Activated CD8-positive, alpha-beta memory T cell treated with anti-CD3 and anti-CD28 coated beads, Interleukin-2, amount 50 U/mL, for 48 hours (primary cell): ENCODE measurements around the gene LCNL1.

Experiments
- DNase-seq: peaks from one replicate; pipeline ENCODE4 v3.0.0-alpha.2; 2020

LCNL1 gene

GRCh38 chr9:137013571-137013940 lies 30.8 kb downstream of the LCNL1 start:
- DNase-seq = no peak

GRCh38 chr9:137014166-137014565 lies 31.4 kb downstream of the LCNL1 start:
- DNase-seq = no peak

DNA sequence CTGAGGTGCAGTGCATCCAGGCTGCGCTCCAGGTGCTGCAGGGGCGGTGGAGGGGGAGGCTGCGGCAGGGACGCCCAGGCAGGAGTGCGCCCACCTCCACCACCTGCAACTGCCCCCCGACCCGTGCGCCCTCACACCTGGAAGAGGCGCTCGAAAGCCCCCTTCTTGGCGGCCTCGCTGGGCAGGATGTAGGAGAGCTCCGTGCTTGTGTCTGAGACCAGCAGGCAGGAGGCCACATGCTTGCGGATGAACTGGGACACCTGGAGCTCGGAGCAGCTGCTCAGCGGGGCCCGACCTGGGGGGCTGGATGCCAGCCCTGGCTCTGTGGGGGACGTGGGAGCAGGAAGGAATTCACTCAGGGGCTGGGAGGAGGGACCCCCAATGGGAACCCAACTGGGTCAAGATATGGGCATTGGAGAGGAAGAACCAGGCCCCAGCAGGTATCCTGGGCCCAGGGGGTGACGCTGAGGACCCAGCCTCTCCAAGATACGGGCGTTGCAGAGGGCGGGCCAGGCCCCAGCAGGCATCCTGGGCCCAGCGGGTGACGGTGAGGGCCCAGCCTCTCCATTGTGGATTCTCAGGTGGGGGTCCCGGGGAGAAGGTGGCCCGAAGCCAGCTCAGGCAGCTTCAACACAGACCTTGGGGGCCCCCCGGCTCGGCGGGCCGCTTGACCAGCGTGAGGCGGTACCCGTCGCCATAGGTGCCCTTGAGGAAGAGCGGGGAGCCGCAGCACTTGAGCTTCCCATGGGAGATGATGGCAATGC lies 32.2 kb downstream of the LCNL1 start:
- no peak for DNase-seq

GRCh38 chr9:137015540-137015930 lies 32.7 kb downstream of the LCNL1 start:
- no peak for DNase-seq

- DNase-seq = no peak
These were observed 33.2 kb downstream of the LCNL1 start for GRCh38 chr9:137015976-137016375.

GRCh38 chr9:137016436-137016835 lies 33.6 kb downstream of the LCNL1 start:
- no peak for DNase-seq

DNA sequence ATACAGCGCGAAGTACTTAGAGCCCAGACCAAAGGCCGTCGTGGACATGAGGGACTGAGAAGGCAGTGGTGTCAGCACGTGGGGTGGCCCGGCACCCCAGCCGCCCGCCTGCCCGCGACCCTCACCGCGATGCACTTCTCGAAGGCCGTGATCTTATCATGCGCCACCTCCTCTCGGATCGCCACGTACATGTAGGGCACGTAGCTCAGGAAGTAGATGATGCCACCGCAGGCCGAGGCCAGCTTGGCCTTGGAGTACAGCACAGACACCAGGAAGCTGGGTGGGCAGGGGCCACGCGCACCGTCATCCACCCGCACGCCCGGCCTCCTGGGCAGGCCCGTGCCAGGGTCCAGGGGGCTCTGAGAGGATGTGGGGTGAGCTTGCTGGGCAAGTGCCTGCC lies 34.3 kb downstream of the LCNL1 start:
- DNase-seq = no peak

DNA sequence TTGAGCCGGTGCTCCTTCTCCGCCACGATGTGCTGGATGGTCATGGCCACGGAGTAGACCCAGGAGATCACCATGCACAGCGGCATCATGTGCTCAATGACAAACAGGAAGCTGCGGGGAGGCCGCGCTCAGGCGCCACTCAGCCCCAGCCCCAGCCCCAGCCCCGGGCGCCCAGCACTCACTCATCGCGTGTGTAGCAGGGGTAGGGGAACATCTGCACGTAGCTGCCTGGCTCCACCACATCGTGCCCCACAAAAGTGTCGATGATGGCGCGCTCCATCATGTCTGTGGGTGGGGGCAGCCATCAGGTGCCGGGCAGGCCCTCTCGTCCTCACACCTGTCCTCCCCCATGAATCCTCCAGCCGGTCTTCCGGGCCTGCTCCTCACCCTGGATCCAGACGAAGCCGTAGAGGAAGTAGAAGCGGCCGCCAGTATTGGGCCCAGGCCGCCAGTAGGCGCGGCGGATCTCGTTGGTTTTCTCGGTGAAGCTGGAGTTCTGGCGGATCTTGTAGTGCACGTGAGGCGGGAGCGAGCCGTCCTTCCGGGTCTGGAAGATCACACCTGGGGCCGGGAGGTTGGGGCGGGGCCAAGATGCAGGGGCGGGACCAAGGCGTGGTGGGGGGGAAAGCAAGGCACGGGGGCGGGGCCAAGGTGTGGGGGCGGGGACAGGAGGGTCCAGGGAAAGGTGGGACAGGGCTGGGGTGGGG lies 35.2 kb downstream of the LCNL1 start:
- no peak for DNase-seq

- no peak for DNase-seq
These were observed 36.2 kb downstream of the LCNL1 start for GRCh38 chr9:137018761-137019559.

DNA sequence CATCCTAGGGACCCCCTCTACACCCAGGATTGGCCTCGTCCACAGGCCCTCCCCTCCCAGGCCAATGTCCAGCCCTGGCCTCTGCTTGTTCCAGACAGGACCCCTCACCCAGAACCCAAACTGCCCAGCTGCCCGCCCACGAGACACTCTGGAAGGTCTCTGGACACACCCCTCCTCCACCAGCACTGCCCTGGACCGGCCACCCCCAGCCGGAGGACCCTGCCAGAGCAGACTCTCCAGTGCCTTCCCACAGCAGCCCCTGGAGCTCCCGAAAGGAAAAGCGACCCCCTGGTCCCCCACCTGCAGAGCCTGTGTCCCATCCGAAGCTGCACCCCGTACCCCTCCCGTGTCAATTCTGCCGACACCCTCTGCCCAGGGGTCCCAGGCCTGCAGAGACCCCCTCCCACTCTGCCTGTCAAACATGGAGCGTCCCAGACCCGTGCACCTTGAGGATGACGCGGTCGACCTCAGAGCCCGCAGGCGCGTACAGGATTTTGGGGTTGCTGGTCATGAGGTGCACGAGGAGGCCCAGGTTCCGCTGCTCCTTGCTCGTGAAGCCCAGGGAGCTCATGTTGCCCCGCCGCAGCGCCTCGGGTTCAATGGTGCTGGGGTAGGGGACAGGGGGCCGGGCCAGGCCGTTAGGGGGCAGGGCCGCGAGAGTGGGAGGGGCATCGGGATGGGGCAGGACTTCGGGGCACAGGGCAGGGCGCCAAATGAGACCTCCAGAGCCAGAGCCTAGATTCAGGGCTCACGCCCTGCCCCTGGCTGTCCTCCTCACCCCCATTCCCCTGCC lies 37.3 kb downstream of the LCNL1 start:
- no peak for DNase-seq

- no peak for DNase-seq
These were observed 38.2 kb downstream of the LCNL1 start for GRCh38 chr9:137020771-137021567.

DNA sequence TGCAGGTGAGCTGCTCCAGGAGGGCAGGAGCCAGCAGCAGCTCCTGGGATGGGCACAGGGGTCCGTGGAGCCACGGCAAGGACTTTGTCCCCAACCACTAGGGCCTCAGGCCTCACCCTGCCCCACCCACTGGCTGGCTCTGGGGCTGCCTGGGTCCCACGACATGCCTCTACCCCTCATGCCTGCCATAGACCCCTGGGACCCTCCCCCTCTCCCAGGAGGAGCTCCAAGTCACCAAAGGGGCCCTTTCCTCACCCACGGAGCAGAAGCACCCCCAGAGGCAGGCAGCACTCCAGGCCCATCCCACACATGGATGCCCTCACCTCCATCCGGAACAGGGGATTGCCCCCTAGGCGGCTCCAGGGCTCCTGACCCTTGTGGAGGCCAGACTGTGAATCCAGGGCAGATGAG lies 38.8 kb downstream of the LCNL1 start:
- no peak for DNase-seq

- DNase-seq = peak; percentile 89
These were observed 39.3 kb downstream of the LCNL1 start for GRCh38 chr9:137021979-137022661.

DNA sequence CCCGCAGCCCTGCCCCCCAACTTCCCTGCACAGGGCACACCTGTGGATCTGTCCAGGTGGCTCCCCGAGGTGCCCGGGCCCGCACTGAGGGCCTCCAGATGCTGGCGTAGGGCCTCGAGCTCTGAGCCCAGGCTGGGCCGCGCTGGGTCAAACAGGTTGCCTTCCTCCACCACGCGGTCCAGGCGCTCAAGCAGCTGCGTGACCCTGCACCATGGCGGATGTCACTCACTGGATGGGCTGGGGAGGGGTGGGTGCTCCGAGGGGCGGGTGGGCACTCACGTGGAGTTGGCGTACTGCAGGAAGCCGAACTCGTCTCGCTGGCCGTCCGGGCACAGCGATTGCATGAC lies 39.8 kb downstream of the LCNL1 start:
- no peak for DNase-seq

DNA sequence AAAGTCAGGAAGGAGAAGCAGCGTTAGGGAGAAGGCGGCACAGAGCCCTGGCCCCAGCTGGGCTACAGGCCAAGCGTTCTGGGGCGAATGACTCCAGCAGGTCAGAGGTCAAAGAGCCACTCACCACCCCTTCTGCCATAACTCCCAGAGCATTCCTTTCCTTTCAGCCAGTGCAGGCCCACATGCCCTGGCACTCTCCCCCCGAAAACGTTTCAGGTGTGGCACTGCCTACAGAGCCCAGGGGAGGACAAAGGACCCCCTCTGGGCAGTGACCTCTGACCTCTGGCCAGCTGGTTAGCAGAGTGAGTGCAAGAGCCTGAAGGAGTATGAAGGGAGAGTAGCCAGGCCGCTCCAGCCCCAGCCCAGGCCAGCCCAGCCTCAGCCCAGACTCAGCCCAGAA lies 40.4 kb downstream of the LCNL1 start:
- no peak for DNase-seq

GRCh38 chr9:137023583-137023991 lies 40.8 kb downstream of the LCNL1 start:
- no peak for DNase-seq

- DNase-seq = no peak
These were observed 42.7 kb downstream of the LCNL1 start for GRCh38 chr9:137025517-137025966.

- no peak for DNase-seq
These were observed 43.6 kb downstream of the LCNL1 start for GRCh38 chr9:137026384-137026783.

DNA sequence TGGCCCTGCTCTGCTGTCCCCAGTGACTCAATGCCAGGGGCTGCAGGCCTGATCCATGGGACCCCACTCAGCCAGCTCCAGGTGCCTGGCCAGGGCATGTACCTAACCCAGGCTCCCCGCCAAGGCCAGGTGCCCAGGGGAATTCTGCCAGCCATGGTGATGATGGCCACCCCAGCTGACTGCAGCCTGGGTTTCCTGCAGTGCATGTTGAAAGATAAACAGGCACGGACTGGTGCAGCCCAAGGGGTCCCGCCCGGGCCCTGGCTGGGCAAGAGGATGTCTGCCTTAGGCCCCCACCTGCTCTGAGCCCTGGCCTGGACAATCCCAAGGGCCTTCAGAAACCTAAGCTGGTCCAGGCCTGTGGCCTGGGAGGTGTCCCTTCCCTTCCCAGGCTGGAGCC lies 44.0 kb downstream of the LCNL1 start:
- DNase-seq = no peak

DNA sequence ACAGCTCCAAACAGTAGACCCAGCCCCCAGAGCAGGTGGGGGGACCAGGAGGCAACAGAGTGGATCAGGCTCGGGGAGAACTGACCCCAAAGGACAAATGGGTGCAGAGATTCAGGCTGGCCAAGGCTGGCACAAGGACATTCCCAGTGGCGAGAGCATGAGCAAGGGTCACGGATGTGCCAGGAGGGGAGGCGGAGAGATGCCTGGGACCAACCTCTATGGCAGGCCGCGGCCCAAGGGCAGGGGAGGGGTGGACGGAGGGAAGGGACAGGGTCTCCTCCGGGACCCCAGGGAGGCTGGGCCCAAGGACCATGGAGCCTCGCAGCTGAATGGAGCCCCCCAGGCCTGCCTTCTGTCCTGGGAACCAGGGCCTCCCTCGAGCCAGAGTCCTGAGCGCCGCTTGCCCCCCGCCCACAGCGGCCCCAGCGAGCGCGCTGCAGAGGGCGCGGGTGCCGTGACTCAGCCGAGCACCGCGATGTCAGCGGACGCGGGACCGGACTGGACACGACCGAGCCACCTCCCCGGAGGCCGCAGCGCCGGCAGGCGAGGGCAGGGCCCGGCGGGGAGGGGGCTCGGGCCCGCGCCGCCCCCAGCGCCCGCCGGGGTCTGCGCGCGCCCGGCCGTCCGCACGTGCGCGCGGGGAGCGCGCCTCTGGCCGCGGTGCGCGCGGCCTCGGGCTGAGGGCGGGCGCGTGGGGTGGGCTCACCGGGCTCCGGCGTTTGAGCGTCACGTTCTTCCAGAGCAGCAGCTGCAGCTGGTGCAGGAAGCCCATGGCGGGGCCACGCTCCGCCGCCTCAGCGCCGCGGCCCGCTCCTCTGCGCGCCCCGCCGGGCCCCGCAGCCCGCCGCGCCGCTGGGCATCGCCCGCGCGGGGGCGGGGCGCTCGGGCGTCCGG lies 44.8 kb downstream of the LCNL1 start, which contains the start of gene ABCA2:
Gene ABCA2, minus strand, starts transcription at position 869 of the 894 bp plus-strand sequence. Its CDS starts 97 bp downstream, at position 772.
- DNase-seq = no peak
